Erythroblast (primary cell): Measurements from ENCODE around the gene NFATC2IP.
A peak's percentile ranks its signal among the peaks of the same experiment; 100 is the strongest.

Experiments used
- DNase-seq, 2 experiments: peaks; one replicate each; lab custom pipeline; 2025; lab: John Stamatoyannopoulos, UW
- GATA1 ChIP-seq: IDR thresholded peaks from 2 replicates; pipeline ENCODE4 v1.6.1; 2011; ENCODE audit warnings: low read depth, mild to moderate bottlenecking, control low read depth, low read length, moderate library complexity
- POLR2A ChIP-seq: IDR thresholded peaks from 2 replicates; pipeline ENCODE4 v1.6.1; 2011; ENCODE audit warnings: mild to moderate bottlenecking, low read length

NFATC2IP gene

DNA sequence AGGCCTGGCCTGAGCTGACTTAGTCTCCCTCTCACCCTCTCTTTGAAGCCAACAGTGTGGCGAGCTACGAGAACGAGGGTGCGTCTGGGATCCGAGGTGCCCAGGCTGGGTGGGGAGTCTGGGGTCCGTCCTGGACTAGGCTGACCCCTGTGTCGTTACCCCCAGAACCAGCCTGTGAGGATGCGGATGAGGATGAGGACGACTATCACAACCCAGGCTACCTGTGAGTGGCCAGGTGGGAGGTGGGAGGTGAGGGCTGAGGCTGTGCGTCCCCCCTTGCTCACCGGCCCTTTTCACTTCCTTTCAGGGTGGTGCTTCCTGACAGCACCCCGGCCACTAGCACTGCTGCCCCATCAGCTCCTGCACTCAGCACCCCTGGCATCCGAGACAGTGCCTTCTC, 35.8 kb downstream of the NFATC2IP start:
- TF ChIP-seq POLR2A (no peak), GATA1 (no peak)
- DNase-seq, result no peak

DNA sequence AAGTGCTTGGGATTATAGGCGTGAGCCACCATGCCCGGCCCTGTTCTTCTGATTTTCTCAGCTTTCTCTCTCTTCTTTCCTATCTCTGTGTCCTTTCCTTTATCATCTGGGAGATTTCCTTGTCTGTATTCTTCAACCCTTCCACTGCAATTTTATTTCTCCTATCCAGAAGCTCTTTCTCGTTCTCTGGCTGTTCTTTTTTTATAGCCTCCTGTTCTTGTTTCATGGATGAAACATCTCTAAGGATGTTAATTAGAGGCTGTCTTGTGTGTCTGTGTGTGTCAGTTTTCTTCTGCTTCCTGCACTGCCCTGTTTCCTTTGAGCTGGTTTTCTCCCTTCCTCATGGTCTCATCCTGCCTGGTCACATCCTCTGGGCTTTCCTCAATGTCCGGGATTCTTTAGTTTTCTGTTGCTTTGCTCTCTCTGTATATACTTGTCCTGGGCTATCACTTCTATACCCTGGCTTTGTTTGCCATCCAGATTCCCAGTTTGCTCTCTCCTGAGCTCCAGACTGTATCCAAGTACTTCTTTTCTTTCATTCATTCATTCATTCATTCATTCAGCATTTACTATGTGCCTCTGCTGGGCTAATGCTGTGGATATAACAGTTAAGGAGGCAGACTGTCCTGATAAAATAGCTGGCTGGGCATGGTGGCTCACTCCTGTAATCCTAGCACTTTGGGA, 36.6 kb downstream of the NFATC2IP start:
- no peak for DNase-seq

DNA sequence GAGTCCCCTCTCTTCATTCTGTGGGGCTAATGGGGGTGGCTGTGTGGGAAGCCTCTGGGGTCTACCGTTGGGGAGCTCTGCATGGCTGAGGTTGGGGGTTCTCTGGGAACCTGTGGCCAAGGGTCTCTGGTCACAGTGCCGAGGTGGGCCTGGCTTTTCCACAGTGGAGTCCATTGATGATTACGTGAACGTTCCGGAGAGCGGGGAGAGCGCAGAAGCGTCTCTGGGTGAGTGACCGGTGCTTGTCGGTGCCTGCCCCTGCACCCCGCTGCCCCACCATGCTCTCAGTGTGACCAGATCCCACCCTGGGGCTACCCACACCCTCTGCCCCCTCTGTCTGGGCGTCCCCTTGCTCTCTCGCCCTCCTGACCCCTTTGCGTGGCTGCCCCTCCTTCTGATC, 38.6 kb downstream of the NFATC2IP start:
- TF ChIP-seq GATA1 (no peak), POLR2A (no peak)
- DNase-seq, result no peak

More for the DNA sequence above, 36.6 kb downstream of the NFATC2IP start:
- TF ChIP-seq POLR2A, result no peak
- TF ChIP-seq GATA1, result no peak

DNA sequence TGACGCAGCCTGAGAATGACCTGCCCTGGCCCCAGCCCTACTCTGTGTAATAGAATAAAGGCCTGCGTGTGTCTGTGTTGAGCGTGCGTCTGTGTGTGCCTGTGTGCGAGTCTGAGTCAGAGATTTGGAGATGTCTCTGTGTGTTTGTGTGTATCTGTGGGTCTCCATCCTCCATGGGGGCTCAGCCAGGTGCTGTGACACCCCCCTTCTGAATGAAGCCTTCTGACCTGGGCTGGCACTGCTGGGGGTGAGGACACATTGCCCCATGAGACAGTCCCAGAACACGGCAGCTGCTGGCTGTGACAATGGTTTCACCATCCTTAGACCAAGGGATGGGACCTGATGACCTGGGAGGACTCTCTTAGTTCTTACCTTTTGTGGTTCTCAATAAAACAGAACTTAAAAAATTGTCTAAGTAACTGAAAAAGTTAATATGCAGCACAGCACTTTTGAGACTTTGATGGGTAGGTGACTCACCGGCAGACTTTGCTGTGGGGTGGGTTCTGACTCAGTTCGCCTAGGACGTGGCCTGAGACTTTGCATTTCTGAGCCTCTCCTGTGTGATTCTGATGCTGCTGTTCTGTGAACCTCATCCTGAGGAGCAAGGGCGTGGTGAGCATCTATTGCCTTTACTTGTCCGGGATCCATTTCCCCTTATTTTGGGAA, 39.8 kb downstream of the NFATC2IP start:
- TF ChIP-seq GATA1 (no peak), POLR2A (no peak)
- DNase-seq, result no peak

DNA sequence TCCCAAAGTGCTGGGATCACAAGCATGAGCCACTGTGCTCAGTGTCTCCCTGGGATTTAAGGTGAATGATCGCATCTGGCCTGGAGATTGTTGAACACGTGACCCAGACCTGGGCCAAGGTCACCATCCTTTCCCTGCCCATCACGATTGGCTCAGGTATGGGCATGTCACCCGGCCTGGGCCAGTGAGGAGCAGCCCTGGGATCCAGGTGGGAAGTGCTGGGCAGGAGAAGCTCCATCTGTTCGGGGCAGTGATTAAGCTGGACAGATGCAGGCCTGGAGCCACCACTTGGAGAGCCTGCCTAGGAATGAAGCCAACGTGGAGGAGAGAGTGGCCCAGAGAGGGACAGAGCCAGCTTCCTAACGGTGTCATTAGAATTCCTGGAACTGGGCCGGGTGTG, 41.0 kb downstream of the NFATC2IP start:
- no peak for DNase-seq
- peak; percentile 17 for TF ChIP-seq POLR2A
- no peak for TF ChIP-seq GATA1

DNA sequence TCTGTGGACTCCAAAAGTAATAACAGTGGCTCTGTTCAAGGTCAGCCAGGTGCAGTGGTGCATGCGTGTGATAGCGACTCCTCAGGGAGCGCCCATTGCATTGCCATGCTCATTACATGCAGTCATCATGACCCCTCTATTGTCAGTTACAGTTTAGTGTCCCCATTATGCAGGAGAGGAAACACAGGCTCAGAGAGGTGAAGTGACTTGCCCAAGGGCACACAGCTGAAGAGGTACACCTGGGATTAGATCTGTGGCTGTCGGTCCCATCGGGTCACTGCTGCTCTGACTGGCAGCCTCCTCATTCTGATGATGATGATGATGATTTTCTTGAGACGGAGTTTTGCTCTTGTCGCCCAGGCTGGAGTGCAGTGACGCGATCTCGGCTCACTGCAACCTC, 41.8 kb downstream of the NFATC2IP start:
- no peak for TF ChIP-seq GATA1
- no peak for TF ChIP-seq POLR2A
- DNase-seq, result no peak

DNA sequence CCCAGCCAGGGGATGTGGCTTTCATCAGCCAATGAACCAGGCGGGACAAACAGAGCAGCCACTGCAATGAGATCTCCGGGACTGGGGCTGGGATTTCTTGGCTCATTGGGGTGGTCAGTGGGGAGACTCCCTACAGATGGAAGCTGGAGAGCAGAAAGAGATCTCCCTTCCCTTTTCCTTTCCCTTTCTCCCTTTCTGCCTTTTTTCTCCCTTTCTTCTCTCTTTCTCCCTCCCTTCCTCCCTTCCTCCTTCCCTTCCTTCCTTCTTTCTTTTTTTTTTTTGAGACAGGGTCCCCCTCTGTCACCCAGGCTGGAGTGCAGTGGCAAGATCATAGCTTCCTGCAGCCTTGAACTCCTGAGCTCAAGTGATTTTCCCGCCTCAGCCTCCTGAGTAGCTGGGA, 48.1 kb downstream of the NFATC2IP start:
- no peak for DNase-seq
- TF ChIP-seq GATA1, result no peak
- TF ChIP-seq POLR2A, result no peak

DNA sequence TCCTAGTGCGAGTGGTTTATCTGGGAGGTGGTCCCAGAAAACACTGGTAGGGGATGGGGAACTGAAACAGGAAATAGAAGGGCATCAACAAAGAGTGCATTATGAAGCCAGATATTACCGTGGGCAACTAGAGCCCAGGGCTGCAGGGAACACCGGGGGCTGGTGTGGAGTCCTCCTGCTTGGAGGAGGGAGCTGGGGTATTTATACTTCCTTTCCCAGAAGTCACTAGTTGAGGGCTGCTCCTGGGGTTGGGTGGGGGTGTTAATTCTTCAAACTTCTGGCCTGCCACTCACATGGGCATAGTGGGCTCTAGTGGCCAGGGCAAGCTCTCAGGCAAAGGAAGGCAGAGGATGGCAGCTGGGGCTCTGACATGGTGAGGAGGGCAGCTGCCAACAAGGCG, 48.8 kb downstream of the NFATC2IP start:
- no peak for TF ChIP-seq POLR2A
- no peak for TF ChIP-seq GATA1
- DNase-seq, result no peak

DNA sequence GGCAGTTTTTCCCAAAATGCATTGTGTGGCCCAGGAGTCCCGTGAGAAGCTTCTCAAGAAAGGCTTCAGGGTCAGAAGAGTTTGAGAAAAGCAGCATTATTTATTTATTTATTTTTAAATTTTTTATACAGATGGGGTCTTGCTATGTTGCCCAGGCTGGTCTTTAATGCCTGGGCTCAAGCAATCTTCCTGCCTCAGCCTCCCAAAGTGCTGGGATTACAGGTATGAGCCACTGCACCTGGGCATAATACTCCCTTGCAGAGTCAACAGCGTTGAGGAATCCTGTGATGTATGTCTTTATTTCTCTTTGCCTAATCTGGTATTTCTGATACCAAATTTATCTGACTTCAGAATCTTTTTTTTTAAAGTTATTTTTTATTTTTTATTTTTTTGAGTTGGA, 49.3 kb downstream of the NFATC2IP start:
- TF ChIP-seq POLR2A, result no peak
- TF ChIP-seq GATA1, result no peak
- no peak for DNase-seq

DNA sequence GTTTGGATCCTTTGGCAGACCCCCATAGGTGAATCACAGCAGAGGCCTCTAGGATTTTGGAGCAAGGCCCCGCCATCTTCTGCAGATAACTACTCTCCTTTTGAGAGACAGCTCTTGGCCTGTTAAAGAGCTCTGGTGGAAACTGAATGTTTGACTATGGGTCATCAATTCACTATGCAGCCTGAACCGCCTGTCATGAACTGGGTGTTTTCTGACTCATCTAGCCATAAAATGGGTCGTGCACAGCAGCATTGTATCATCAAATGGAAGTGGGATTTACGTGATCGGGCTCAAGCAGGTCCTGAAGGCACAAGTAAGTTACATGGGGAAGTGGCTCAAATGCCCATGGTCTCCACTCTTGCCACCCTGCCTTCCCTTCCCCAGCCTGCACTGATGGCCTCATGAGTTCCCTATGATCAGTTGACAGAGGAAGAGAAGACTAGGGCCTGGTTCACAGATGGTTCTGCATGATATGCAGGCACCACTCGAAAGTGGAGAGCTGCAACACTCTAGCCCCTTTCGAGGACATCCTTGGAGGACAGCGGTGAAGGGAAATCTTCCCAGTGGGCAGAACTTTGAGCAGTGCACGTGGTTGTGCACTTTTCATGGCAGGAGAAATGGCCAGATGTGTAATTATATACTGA, 53.9 kb downstream of the NFATC2IP start:
- DNase-seq, result peak; percentile 44 to 64

DNA sequence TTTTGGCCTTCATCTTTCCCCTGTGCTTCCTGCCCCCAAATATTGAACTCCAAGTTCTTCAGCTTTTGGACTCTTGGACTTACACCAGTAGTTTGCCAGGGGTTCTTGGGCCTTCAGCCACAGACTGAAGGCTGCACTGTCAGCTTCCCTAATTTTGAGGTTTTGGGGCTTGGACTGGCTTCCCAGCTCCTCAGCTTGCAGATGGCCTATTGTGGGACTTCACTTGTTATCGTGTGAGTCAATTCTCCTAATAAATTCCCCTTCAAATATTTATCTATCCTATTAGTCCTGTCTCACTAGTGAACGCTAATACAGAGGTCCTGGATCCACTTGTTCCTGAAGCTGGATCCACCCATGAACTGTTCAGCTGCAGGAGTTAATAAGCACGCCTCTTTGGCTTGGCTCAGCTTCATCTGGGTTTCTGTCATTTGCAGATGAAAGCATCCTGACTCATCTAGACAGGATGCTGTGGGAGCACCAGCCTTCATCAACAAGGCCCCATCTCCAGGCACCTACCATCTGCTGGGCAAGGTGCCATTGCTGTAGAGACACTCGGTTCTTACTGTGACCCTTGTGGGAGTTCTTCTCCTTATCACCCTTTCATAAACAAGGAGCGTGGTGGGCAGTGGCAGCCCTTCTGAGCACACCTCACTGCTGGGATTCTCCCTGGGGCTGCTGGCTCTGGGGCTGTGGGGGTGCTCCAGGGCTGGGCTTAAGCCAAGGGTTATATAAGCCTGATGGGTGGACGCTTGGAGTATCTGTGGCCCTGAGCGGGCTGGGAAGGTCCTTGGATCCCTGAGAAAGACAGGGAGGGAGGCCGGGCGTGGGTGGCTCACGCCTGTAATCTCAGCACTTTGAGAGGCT, 57.2 kb downstream of the NFATC2IP start:
- peak; percentile 86 to 87 for DNase-seq
- TF ChIP-seq GATA1 (no peak), POLR2A (peak; percentile 20)

DNA sequence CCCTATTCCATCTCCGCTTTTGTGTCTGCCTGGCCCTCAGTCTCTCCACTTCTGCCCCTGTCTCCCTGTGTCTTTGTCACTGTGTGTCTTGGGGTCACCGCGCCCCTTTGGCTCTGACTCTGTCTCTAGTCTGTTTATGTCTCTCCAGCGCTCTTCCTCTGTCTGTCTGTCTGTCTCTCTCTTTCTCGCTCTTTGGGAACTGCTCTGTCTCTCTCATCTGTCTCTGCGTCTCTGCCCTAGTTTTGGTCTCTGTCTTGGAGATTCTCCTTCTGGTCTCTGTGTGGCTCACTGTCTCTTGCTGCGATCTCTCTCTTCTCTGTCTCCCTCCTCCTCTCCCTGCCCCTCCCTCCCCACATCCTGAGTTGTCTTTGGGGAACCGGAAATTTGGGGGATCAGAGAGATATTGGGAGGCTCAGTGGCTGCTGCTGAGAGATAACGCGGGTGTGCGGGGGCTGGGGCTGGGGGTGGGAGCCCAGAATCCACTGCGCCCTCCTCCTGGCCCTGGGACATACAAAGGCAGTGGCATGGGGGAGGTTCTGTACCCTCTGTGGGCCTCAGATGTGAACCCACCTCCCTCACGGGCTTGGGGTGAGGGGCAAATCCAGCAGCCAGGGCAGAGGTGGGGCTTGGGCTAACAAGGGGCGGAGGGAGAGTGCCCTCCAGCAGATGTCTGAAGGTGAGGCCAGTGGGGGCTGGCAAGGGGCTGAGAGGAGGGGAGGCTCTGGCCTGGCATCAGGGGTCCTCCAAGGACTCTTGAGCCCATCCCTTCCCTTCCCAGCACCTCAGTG, 58.5 kb downstream of the NFATC2IP start:
- DNase-seq, result peak; percentile 92 to 96
- peak; percentile 67 for TF ChIP-seq POLR2A
- TF ChIP-seq GATA1, result no peak

DNA sequence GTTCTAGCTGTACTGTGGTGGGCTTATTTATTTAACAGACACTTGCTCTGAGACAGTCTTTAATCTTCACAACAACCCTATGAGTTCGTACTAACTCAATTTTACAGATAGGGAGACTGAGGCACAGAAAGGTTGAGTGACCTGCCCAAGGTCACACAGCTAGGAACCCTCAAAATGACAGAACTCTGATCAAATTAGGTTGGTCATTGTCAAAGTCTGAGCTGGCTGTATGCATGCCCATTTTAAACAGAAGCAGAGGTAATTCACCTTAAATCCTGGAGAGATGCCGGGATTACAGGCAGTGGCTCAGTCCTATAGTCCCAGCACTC, 59.1 kb downstream of the NFATC2IP start:
- DNase-seq, result no peak
- no peak for TF ChIP-seq GATA1

DNA sequence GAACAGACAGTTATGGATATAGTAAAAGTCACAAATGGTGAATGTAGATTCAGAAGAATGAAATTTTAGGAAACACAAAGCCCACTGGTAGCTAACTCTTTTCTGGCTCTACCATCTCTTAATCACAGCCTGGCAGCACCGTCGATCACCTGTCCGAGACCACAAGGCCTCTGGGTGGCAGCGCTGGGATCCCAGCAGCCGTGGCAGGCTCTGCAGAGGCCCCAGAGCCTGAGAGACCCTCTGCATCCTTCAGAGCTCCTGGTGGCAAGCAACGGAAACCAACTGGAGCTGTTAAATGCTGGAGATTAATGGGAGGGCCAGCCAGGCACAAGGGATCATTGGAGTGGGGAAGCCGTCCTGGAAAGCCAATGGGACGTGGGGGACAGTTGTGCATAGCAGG, 60.4 kb downstream of the NFATC2IP start:
- no peak for TF ChIP-seq POLR2A
- TF ChIP-seq GATA1, result no peak

More for the DNA sequence above, 60.4 kb downstream of the NFATC2IP start:
- no peak for DNase-seq
